Tibial nerve (tissue), 3 donors: ENCODE measurements around the gene PCSK2.

Source experiments
- CTCF ChIP-seq, 5 experiments: fragments of 200-600 bp in 3 of 5; fragments of 450-650 bp in 2 of 5; sonication (generic) in 3 of 5; IDR thresholded peaks; one replicate each; pipeline ENCODE4 v1.5.1; 2016 to 2019; ENCODE audit warnings: antibody characterized with exemption in 5 of 5, mild to moderate bottlenecking in 3 of 5, moderate library complexity in 2 of 5
- POLR2A ChIP-seq, 2 donors: fragments of 450-650 bp; IDR thresholded peaks; one replicate each; pipeline ENCODE4 v1.6.1; 2017; ENCODE audit warnings: antibody characterized with exemption in 2 of 2, mild to moderate bottlenecking in 2 of 2, moderate library complexity in 2 of 2

DNA sequence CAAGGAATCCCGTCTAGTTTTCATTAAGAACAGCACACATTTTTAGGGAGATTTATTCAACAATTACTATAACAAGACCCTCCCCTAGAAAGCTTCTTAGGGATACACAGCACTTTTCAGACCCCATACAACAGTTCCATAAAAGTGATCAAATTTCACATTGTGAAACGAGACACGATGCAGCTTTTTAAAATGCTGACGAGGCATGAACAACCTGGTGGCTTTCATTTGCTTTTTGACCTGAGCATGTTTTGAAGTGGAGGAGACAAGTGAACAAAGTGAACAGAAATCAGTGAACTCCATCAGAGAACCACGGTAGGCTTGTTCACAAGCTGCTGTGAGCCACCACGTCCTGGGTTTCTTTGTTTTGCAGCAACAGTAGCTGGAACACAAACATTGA is 112.2 kb downstream of the PCSK2 start:
- TF ChIP-seq POLR2A (IDR thresholded peaks at IDR 0.05) (no peak), CTCF (IDR thresholded peaks at IDR 0.05) (no peak)
